Brain microvascular endothelial cell (primary cell): ENCODE data around the gene PALLD.

Experiments
- DNase-seq: peaks from one replicate; pipeline ENCODE4 v3.0.0-alpha.2; 2020
- H3K27ac ChIP-seq: fragments of 250-450 bp; sonication (Bioruptor Pico); 2 replicates; pipeline ENCODE4 v1.5.1; 2020; ENCODE audit warnings: mild to moderate bottlenecking, moderate library complexity
- H3K27me3 ChIP-seq: fragments of 250-450 bp; sonication (Bioruptor Pico); replicated peaks from 2 replicates; pipeline ENCODE4 v1.5.1; 2020; ENCODE audit warnings: mild to moderate bottlenecking
- H3K36me3 ChIP-seq: fragments of 250-450 bp; sonication (Bioruptor Pico); replicated peaks from 2 replicates; pipeline ENCODE4 v1.5.1; 2020; ENCODE audit warnings: mild to moderate bottlenecking
- H3K4me3 ChIP-seq: 2 replicates; pipeline ENCODE4 v1.5.1; 2011; ENCODE audit warnings: low read depth, mild to moderate bottlenecking, control low read depth, low read length, moderate library complexity
- CTCF ChIP-seq: IDR thresholded peaks from 2 replicates; pipeline ENCODE4 v1.5.1; 2011; ENCODE audit warnings: low read depth, mild to moderate bottlenecking, moderate library complexity, low read length, control low read depth, inconsistent platforms; ENCODE audit errors: missing control alignments
- in situ Hi-C: cut with HindIII; loops from 2 replicates; pipeline ENCODE4 v1.10.0; 2017; ENCODE audit warnings: low sequenced_read_pairs, low pct_ligation_motif_present

PALLD gene

GRCh38 chr4:168794092-168794707, 297.3 kb downstream of the PALLD start:
- H3K36me3 ChIP-seq = no peaks in the 10 kb centered on the region
- TF ChIP-seq CTCF = no peak
- no peak overlapping the region for H3K4me3 ChIP-seq
- H3K27me3 ChIP-seq = no peaks in the 10 kb centered on the region
- no peak for DNase-seq
- in situ Hi-C loops = no loop called here
- H3K27ac ChIP-seq = no peak overlapping the region

- no peak for TF ChIP-seq CTCF
- in situ Hi-C loops = no loop called here
- no peak overlapping the region for H3K4me3 ChIP-seq
- no peaks in the 10 kb centered on the region for H3K36me3 ChIP-seq
- no peak overlapping the region for H3K27ac ChIP-seq
- DNase-seq = no peak
- no peaks in the 10 kb centered on the region for H3K27me3 ChIP-seq
These were observed 298.0 kb downstream of the PALLD start for GRCh38 chr4:168794881-168795280.

GRCh38 chr4:168795346-168795745, 298.5 kb downstream of the PALLD start:
- TF ChIP-seq CTCF = no peak
- H3K27ac ChIP-seq = peak overlapping the region; percentile 97
- H3K4me3 ChIP-seq = no peak overlapping the region
- H3K36me3 ChIP-seq = no peaks in the 10 kb centered on the region
- in situ Hi-C loops = no loop called here
- no peaks in the 10 kb centered on the region for H3K27me3 ChIP-seq
- no peak for DNase-seq

- peak; percentile 96 for DNase-seq
- no peak for TF ChIP-seq CTCF
- in situ Hi-C loops = no loop called here
These were observed 299.7 kb downstream of the PALLD start for GRCh38 chr4:168796362-168797106.

GRCh38 chr4:168797194-168797593, 300.3 kb downstream of the PALLD start:
- no peak for TF ChIP-seq CTCF
- H3K36me3 ChIP-seq = no peaks in the 10 kb centered on the region
- H3K27ac ChIP-seq = peak overlapping the region; percentile 97
- no peaks in the 10 kb centered on the region for H3K27me3 ChIP-seq
- in situ Hi-C loops = no loop called here
- no peak overlapping the region for H3K4me3 ChIP-seq
- peak; percentile 79 for DNase-seq

More at GRCh38 chr4:168796362-168797106, 299.7 kb downstream of the PALLD start:
- Histone ChIP-seq H3K4me3 (no peak overlapping the region), H3K27me3 (no peaks in the 10 kb centered on the region), H3K27ac (peak overlapping the region; percentile 97), H3K36me3 (no peaks in the 10 kb centered on the region)
